HG02870 (cell line): ENCODE results near the gene GRK1.
"Not testable (repeated sequence)": the region's sequence is repeated elsewhere in the genome, so short reads cannot be mapped to it uniquely, and the experiment has no call there.

ENCODE experiments used
- ATAC-seq: cut with Tn5 transposase; IDR thresholded peaks from one replicate; pipeline ENCODE4 v1.9.1; 2021; ENCODE audit warnings: mild to moderate bottlenecking, moderate library complexity; ENCODE audit not compliant: unreplicated experiment

The GRK1 gene

GRCh38 chr13:113666951-113667701 lies at the start of gene GRK1:
GRK1 (plus strand) TSS chr13:113667219; CDS start chr13:113667387, 168 bp downstream.
- no peak for ATAC-seq

GRCh38 chr13:113617961-113618360 lies 49.1 kb upstream of the GRK1 start:
- ATAC-seq = no peak

GRCh38 chr13:113618455-113618854 lies 48.6 kb upstream of the GRK1 start:
- no peak for ATAC-seq

GRCh38 chr13:113620036-113620796 lies 46.8 kb upstream of the GRK1 start:
- ATAC-seq = no peak

DNA sequence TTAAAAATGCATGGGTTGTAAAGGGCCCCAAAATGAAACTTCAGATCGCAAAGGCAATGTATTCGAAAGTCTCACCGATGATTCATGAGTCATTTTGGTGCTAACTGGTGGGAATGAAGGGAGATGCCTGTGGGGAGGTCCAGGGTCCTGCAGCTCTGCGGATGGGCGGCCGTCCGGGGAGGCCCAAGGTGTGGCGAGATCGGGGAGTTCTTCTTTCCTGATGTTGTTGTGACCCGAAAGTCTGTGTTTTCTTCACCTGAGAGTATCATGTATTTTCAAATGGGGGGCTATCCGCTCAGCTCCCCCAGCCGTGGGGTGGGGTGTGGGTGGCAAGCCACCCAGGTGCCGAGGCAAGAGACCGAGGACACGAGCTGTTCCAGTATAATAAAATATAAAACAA lies 46.0 kb upstream of the GRK1 start:
- no peak for ATAC-seq

- not testable (repeated sequence) for ATAC-seq
Observed at GRCh38 chr13:113621498-113621897, 45.5 kb upstream of the GRK1 start.

DNA sequence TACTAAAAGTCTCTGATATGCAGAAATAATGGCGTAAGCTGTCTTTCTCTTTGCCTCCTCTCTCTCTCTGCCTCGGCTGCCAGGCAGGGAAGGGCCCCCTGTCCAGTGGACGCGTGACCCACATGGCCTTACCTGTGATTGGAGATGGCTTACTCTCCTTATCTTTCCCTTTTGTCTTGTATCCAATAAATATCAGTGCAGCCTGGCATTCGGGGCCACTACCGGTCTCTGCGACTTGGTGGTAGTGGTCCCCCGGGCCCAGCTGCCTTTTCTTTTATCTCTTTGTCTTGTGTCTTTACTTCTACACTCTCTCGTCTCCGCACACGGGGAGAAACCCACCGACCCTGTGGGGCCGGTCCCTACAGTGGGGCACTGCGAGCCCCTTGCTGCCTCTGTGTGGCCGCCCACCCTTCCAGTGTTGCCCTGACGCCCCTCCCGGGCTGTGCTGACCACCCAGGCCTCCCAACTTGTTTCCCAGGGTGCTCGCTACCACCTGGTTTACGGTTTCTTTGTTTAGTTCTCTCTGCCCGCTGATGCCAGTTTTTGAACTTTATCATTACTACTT lies 45.0 kb upstream of the GRK1 start:
- ATAC-seq = not testable (repeated sequence)

GRCh38 chr13:113622791-113623490 lies 44.1 kb upstream of the GRK1 start:
- ATAC-seq = no peak

- ATAC-seq = no peak
Observed at GRCh38 chr13:113623491-113624234, 43.4 kb upstream of the GRK1 start.

GRCh38 chr13:113624235-113624587 lies 42.8 kb upstream of the GRK1 start:
- ATAC-seq = no peak

DNA sequence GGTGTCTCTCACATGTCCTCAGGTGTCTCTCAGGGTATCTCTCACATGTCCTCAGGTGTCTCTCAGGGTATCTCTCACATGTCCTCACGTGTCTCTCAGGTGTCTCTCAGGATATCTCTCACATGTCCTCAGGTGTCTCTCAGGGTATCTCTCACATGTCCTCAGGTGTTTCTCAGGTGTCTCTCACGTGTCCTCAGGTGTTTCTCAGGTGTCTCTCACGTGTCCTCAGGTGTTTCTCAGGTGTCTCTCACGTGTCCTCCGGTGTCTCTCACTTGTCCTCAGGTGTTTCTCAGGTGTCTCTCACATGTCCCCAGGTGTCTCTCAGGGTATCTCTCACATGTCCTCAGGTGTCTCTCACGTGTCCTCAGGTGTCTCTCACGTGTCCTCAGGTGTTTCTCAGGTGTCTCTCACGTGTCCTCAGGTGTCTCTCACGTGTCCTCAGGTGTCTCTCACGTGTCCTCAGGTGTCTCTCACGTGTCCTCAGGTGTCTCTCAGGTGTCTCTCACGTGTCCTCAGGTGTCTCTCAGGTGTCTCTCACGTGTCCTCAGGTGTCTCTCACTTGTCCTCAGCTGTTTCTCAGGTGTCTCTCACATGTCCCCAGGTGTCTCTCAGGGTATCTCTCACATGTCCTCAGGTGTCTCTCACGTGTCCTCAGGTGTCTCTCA lies 42.2 kb upstream of the GRK1 start:
- not testable (repeated sequence) for ATAC-seq

- no peak for ATAC-seq
Observed at GRCh38 chr13:113625965-113626721, 40.9 kb upstream of the GRK1 start.

GRCh38 chr13:113627136-113627535 lies 39.9 kb upstream of the GRK1 start:
- no peak for ATAC-seq

DNA sequence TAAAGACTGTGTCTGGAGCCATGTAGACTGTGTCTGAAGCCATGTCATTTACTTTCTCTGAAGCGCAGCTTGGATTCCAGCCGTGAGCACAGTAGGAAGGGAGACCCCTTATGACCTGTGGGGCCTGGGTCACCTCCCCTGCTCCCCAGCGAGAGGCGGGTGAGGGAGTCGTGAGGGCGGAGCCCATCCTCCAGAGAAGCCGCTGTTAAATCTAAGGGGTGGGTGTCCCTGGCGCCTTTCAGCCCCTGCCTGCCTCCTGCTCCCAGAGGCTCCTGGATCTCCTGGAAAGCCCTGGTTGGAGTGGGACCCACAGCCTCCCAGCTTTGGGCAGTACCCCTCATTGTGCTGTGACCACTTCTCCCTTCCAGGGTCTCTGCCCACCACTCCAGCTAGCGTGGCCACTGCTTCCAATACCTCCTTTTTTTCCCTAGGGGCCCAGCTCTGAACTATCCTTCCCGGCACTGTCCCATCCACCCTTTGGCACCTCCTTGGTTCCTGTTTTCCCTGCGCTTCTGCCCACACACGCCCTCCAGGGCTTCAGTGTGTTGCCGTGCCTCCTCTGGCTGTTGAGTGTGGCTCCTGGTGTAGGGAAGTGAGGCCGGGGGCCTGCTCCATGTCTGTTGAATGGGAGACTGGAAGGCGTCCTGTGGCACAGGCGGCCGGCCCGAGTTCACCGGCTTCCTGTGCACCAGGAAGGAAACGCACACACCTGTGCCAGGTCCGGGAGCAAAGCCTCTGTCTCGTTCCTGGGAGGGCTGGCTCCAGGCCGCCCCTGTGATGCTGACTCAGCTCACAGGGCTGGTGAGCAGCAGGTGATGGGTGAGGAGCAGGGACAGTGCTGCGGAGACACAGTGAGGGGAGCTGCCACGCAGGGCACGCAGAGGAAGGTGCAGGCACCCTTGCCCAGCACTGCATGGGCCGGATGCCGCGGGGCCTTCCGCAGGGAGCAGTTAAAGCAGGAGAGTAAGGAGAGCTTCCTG lies 38.4 kb upstream of the GRK1 start:
- no peak for ATAC-seq

DNA sequence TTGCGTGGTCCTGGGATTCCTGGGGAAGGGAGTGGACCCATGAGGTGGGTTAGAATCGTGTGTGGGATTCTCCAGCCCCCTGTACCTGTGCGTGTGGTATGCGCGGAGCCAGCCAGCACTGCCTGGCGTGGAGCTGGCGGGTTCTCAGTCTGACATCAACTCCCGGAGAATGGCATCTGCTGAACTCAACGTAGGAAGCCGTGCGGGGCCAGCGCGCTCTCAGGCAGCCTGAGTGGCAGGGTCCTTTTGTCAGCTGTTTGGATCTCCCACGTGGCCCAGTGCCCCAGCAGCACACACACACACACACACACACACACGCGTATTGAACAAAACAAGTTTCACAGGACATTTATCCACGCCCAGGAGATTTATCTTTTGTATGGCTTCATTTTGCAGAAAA lies 37.2 kb upstream of the GRK1 start:
- no peak for ATAC-seq

DNA sequence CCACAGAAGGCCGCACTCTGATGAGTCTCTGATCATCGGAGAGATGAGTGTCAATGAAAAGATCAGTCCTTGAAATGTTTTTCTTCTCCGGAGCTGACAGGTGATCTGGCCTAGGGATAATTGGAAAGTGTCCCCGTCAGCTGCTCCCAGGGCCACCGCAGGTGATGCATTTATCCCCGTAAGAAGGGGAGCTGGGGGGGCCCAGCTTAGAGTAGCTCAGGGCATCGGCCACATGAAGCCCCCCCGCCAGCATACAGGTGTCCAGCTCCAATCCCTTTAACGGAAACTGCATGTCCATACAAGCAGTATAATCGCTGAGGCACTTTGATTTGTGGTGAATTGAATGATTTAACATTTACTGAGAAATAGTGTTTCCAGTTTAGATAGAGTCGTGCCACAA lies 36.7 kb upstream of the GRK1 start:
- ATAC-seq = no peak

DNA sequence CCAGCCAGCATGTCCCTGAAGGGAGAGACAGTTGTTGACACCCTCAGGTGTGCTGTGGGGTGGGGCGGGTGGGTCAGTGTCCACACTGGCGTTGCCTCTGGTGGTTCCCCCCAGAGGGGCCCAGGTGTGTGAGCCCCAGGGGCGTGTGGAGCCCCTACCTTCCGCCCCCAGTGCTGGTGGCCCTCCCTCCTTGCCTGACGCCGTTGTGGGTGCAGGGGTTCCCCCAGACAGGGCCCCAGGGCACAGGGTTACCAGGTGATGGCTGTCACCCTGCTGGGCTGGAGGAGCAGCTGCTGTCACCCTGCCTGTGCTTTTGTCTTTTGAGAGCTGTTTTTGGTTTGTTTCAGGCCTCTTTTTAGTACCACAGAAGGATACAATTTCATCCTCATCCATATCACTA lies 36.2 kb upstream of the GRK1 start:
- ATAC-seq = no peak

GRCh38 chr13:113631341-113632095 lies 35.5 kb upstream of the GRK1 start:
- ATAC-seq = no peak
